GM12878 (cell line): ENCODE results near the gene PSMB8. TPM values are rescaled to one million over a fixed set of nuclear protein-coding genes. Genes with fewer than 3 reads are reported as not detected.

Experiments used
- ATAC-seq: fragments of 200-7000 bp; cut with Tn5 transposase; 3 replicates; pipeline ENCODE4 v1.9.1; 2020; ENCODE audit warnings: mild to moderate bottlenecking, moderate library complexity
- BruUV-seq: library from RNA; stranded (reverse); fragments of 400-500 nt; replicated peaks from 2 replicates; lab custom pipeline; 2021; lab: Mats Ljungman, UMichigan
- CTCF ChIA-PET: fragments of 300-600 bp; sonication (Branson Sonifier 250); formaldehyde crosslinking; extraction: SDS; loops from one replicate; lab custom pipeline; 2021; ENCODE audit warnings: inconsistent platforms; lab: Yijun Ruan, JAX
- POLR2A ChIA-PET: fragments of 350-600 bp; formaldehyde crosslinking; extraction: SDS; loops from one replicate; lab custom pipeline; 2021; ENCODE audit warnings: inconsistent platforms; lab: Charles Lee
- RAD21 ChIA-PET: fragments of 300-600 bp; sonication (Branson Sonifier 250); formaldehyde crosslinking; loops from one replicate; lab custom pipeline; 2023; ENCODE audit warnings: antibody characterized with exemption; ENCODE audit not compliant: unreplicated experiment; lab: Charles Lee
- SMC1A ChIA-PET: fragments of 300-600 bp; sonication (Branson Sonifier 250); formaldehyde crosslinking; loops from one replicate; lab custom pipeline; 2023; ENCODE audit not compliant: unreplicated experiment, uncharacterized antibody; lab: Charles Lee
- DNase-seq: peaks from one replicate; pipeline ENCODE4 v3.0.0-alpha.2; 2011; ENCODE audit warnings: low read depth, low spot score
- FAIRE-seq: peaks from 3 replicates; lab custom pipeline; 2011; peaks lifted over from hg19 to GRCh38; lab: Jason Lieb, UNC
- H2AFZ ChIP-seq: 2 replicates; pipeline ENCODE4 v1.6.0; 2011; ENCODE audit warnings: low read depth, low read length, control low read depth; ENCODE audit not compliant: control insufficient read depth
- H3K27ac ChIP-seq: 2 replicates; pipeline ENCODE4 v1.5.1; 2011; ENCODE audit warnings: control low read depth; ENCODE audit not compliant: control insufficient read depth, insufficient read depth
- H3K27me3 ChIP-seq, 2 experiments: replicated peaks in 1 of 2; 2 replicates each; pipeline versions ENCODE4 v1.6.0 to v1.6.1; 2011; ENCODE audit warnings: low read length in 1 of 2; ENCODE audit not compliant: control insufficient read depth in 2 of 2, insufficient read depth in 2 of 2
- H3K36me3 ChIP-seq, 2 experiments: 2 replicates each; pipeline ENCODE4 v1.5.1; 2011; ENCODE audit warnings: low read length in 1 of 2; ENCODE audit not compliant: control insufficient read depth in 2 of 2, insufficient read depth in 2 of 2
- H3K4me1 ChIP-seq: 2 replicates; pipeline ENCODE4 v1.6.1; 2011; ENCODE audit warnings: mild to moderate bottlenecking, low read length, moderate library complexity, mixed read lengths; ENCODE audit not compliant: control insufficient read depth, insufficient read depth
- H3K4me2 ChIP-seq: 2 replicates; pipeline ENCODE4 v1.6.0; 2011; ENCODE audit warnings: control low read depth; ENCODE audit not compliant: control insufficient read depth, insufficient read depth
- H3K4me3 ChIP-seq: fragments of 200-600 bp; sonication (generic); 2 replicates; pipeline ENCODE4 v1.5.1; 2016
- H3K79me2 ChIP-seq: 2 replicates; pipeline ENCODE4 v1.6.0; 2011; ENCODE audit warnings: low read length; ENCODE audit not compliant: control insufficient read depth, insufficient read depth
- H3K9ac ChIP-seq: 2 replicates; pipeline ENCODE4 v1.8.0; 2011; ENCODE audit warnings: low read length, control low read depth, mixed read lengths; ENCODE audit not compliant: control insufficient read depth, insufficient read depth
- H3K9me3 ChIP-seq: replicated peaks from 3 replicates; pipeline ENCODE4 v1.5.1; 2011; ENCODE audit warnings: mild to moderate bottlenecking, low read length; ENCODE audit not compliant: control insufficient read depth, insufficient read depth
- H4K20me1 ChIP-seq: 2 replicates; pipeline ENCODE4 v1.6.0; 2011; ENCODE audit not compliant: control insufficient read depth, insufficient read depth
- ASH2L ChIP-seq: fragments of 300-600, 200-600 bp; sonication (generic); IDR thresholded peaks from 2 replicates; pipeline ENCODE4 v1.6.1; 2017; ENCODE audit warnings: low read depth, mild to moderate bottlenecking, borderline replicate concordance
- BHLHE40 ChIP-seq, 2 experiments: fragments of 450-650 bp in 1 of 2; IDR thresholded peaks; 2 replicates each; pipeline ENCODE4 v1.6.1; 2011 to 2017; ENCODE audit warnings: low read depth in 2 of 2, borderline replicate concordance in 1 of 2, improper control_type of control experiment in 1 of 2, low read length in 1 of 2, mild to moderate bottlenecking in 1 of 2
- CBX5 ChIP-seq: sonication (generic); IDR thresholded peaks from 2 replicates; pipeline ENCODE4 v1.6.1; 2016; ENCODE audit warnings: low read depth, moderate library complexity, mild to moderate bottlenecking, inconsistent platforms
- CEBPZ ChIP-seq: fragments of 150-350 bp; IDR thresholded peaks from 2 replicates; pipeline ENCODE4 v1.6.1; 2016; ENCODE audit warnings: low read depth, low read length
- GABPA ChIP-seq: IDR thresholded peaks from 2 replicates; pipeline ENCODE4 v1.6.1; 2014; ENCODE audit warnings: antibody characterized with exemption, low read depth, mild to moderate bottlenecking, inconsistent platforms
- HCFC1 ChIP-seq: fragments of 150-350 bp; IDR thresholded peaks from 2 replicates; pipeline ENCODE4 v1.6.1; 2014; ENCODE audit warnings: low read length
- HDAC2 ChIP-seq: fragments of 200-600 bp; sonication (generic); IDR thresholded peaks from 2 replicates; pipeline ENCODE4 v1.6.1; 2017
- HDAC6 ChIP-seq: fragments of 200-600 bp; sonication (generic); IDR thresholded peaks from one replicate; pipeline ENCODE4 v1.8.0; 2017; ENCODE audit warnings: antibody characterized with exemption; ENCODE audit not compliant: unreplicated experiment
- IKZF1 ChIP-seq: fragments of 450-650 bp; conservative IDR thresholded peaks from 2 replicates; pipeline ENCODE4 v1.6.1; 2017; ENCODE audit warnings: antibody characterized with exemption, mild to moderate bottlenecking
- JUND ChIP-seq: IDR thresholded peaks from 2 replicates; pipeline ENCODE4 v1.6.1; 2012; ENCODE audit warnings: low read depth, mild to moderate bottlenecking, low read length, improper control_type of control experiment, moderate library complexity
- MYB ChIP-seq: fragments of 150-350 bp; IDR thresholded peaks from 2 replicates; pipeline ENCODE4 v1.6.1; 2014; ENCODE audit warnings: mild to moderate bottlenecking, low read depth, low read length, borderline replicate concordance
- NBN ChIP-seq: fragments of 450-650 bp; IDR thresholded peaks from 2 replicates; pipeline ENCODE4 v1.6.1; 2016
- NFYB ChIP-seq: IDR thresholded peaks from 2 replicates; pipeline ENCODE4 v1.6.1; 2011; ENCODE audit warnings: low read depth, mild to moderate bottlenecking, low read length, improper control_type of control experiment, moderate library complexity; ENCODE audit not compliant: insufficient read depth
- PAX8 ChIP-seq: fragments of 450-650 bp; IDR thresholded peaks from 2 replicates; pipeline ENCODE4 v1.6.1; 2017; ENCODE audit warnings: mild to moderate bottlenecking, moderate library complexity
- PBX3 ChIP-seq: IDR thresholded peaks from 2 replicates; pipeline ENCODE4 v1.6.1; 2011; ENCODE audit warnings: mild to moderate bottlenecking, low read depth, low read length, moderate library complexity; ENCODE audit not compliant: insufficient replicate concordance
- USF2 ChIP-seq: IDR thresholded peaks from 2 replicates; pipeline ENCODE4 v1.6.1; 2011; ENCODE audit warnings: low read depth, low read length, improper control_type of control experiment, borderline replicate concordance
- WRNIP1 ChIP-seq: IDR thresholded peaks from 2 replicates; pipeline ENCODE4 v1.6.1; 2011; ENCODE audit warnings: low read depth, low read length, improper control_type of control experiment, borderline replicate concordance
- ZNF24 ChIP-seq: fragments of 450-650 bp; IDR thresholded peaks from 2 replicates; pipeline ENCODE4 v1.6.1; 2017; ENCODE audit warnings: antibody characterized with exemption, mild to moderate bottlenecking
- WGBS: methylation state at CpG from one replicate; pipeline ENCODE4 v1.1.6; 2016; ENCODE audit warnings: low lambda C conversion rate; ENCODE audit not compliant: insufficient replicate concordance, insufficient coverage; ENCODE audit errors: missing lambda C conversion rate; 5-methylcytosine and 5-hydroxymethylcytosine counted together
- in situ Hi-C: fragments of 300-500 bp; cut with MboI; formaldehyde crosslinking; loops from 9 replicates; pipeline ENCODE4 v1.14.3; 2018; ENCODE audit warnings: mixed read lengths
- intact Hi-C: fragments of 100-400 bp; cut with micrococcal nuclease; formaldehyde crosslinking; loops from one replicate; pipeline ENCODE4 v1.14.2; 2022; ENCODE audit not compliant: unreplicated experiment
- polyA plus RNA-seq, 11 experiments: library from polyadenylated mRNA; depleted of rRNA in 4 of 11; unstranded in 6 of 11; stranded (reverse) in 5 of 11; fragments of >200 nt; fragmentation: Nextera tagmentation in 4 of 11; fragmentation: Illumina TruSeq in 1 of 11; extraction: Ambion mirVana in 4 of 11; extraction: Trizol in 1 of 11; gene quantifications; 1 replicate in 1 of 11; 2 replicates in 10 of 11; pipeline versions ENCODE4 v1.2.1 to v1.2.3, GENCODE V29; 2011 to 2016; ENCODE audit warnings: inconsistent platforms in 2 of 11, missing spikeins in 2 of 11, low read depth in 1 of 11
- total RNA-seq, 4 experiments: library from RNA; depleted of rRNA in 3 of 4; stranded (reverse); fragments of >200 nt in 3 of 4; fragmentation: Illumina TruSeq in 1 of 4; extraction: Trizol in 1 of 4; gene quantifications; 2 replicates each; pipeline versions ENCODE4 v1.2.1 to v1.2.3, GENCODE V29; 2013 to 2021

Gene PSMB8
- total and polyA plus RNA-seq, 10 of the 15 experiments (the other 5 are each of a cell fraction or from before 2014, with no cell fraction given), result 304 to 557 (median 379) TPM

DNA sequence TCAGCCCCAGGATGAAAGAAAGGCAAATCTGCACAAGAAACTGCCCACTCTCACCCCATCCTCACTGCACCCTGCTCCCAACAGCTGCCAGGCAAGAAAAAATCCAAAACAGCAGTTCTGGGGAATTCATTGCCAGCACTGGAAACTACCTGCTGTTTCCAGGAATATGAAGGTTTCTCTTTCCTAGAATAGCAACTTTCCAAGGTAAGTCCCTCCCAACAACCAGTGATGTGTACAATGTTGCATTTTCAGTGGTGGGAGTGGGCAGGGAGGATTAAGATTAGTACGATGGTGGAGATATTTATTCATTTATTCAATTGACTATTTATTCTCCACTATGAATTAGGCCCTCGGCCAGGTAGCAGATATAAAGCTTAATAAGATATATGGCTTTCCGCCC lies 16.8 kb downstream of the PSMB8 start:
- 98% methylated on average over 3 of the region's 3 CpGs for WGBS

More for the DNA sequence above, 16.8 kb downstream of the PSMB8 start:
- no peak overlapping the region for H3K4me3 ChIP-seq
- DNase-seq, result no peak
- no TSS peak for BruUV-seq
- RAD21 ChIA-PET, result interaction anchor here (1.1 to 2.0 kb wide), 2 partner anchors 12 to 41 kb away, joined by 8 to 9 read pairs; partner anchors contain the start of gene TAP2
- H3K4me1 ChIP-seq, result no peaks in the 10 kb centered on the region
- FAIRE-seq, result no peak
- TF ChIP-seq HDAC2 (no peak), JUND (no peak), HCFC1 (no peak), GABPA (no peak), PAX8 (no peak), BHLHE40 (IDR thresholded peaks at IDR 0.05; ENCODE audit: borderline replicate concordance in 1 of 2, low read depth in 2 of 2, low read length in 1 of 2) (no peak), CBX5 (no peak), IKZF1 (no peak), NBN (no peak), HDAC6 (no peak), CEBPZ (no peak), ZNF24 (no peak), PBX3 (no peak), ASH2L (no peak), MYB (no peak), NFYB (no peak), WRNIP1 (no peak), USF2 (no peak)
- TF ChIP-seq, all 136 proteins: peak for 0
- H3K4me2 ChIP-seq, result no peak overlapping the region
- in situ Hi-C loops, result no loop called here
- H3K79me2 ChIP-seq, result no peaks in the 10 kb centered on the region
- no peak overlapping the region for H3K27ac ChIP-seq
- peaks cover 7 to 24% of the 10 kb centered on the region in 2 experiments for H3K36me3 ChIP-seq
- CTCF ChIA-PET, result interaction anchor here (0.6 to 4.3 kb wide), 7 partner anchors 8 to 158 kb away, joined by 3 to 66 read pairs (median 7); partner anchors contain the start of gene TAP2
- intact Hi-C loops, result loop anchor here (5.0 kb wide), 1 partner anchor 40 kb away; no protein-coding TSS in a partner anchor
- ATAC-seq, result no peak
- SMC1A ChIA-PET, result interaction anchor here (1.1 to 4.1 kb wide), 4 partner anchors 26 to 440 kb away, joined by 3 to 51 read pairs (median 6); partner anchors contain the start of gene TAP1
- no peak overlapping the region for H2AFZ ChIP-seq
- H3K9me3 ChIP-seq, result no peaks in the 10 kb centered on the region
- no peaks in the 10 kb centered on the region for H3K27me3 ChIP-seq
- no peak overlapping the region for H3K9ac ChIP-seq
- POLR2A ChIA-PET, result interaction anchor here (1.3 to 2.3 kb wide), 3 partner anchors 11 to 29 kb away, joined by 3 to 11 read pairs (median 5); partner anchors contain the start of gene TAP2
- no peaks in the 10 kb centered on the region for H4K20me1 ChIP-seq
